ES-I3 (cell line): ENCODE measurements around the gene EPS8L1.
"Not testable (repeated sequence)": the region's sequence is repeated elsewhere in the genome, so short reads cannot be mapped to it uniquely, and the experiment has no call there.

Experiments
- H3K36me3 ChIP-seq: 2 replicates; pipeline ENCODE4 v1.6.1; 2013; ENCODE audit warnings: mild to moderate bottlenecking, low read length, control low read depth, moderate library complexity; ENCODE audit not compliant: insufficient read depth
- H3K4me1 ChIP-seq: 2 replicates; pipeline ENCODE4 v1.6.1; 2013; ENCODE audit warnings: mild to moderate bottlenecking, control low read depth, low read length; ENCODE audit not compliant: insufficient read depth
- H3K9ac ChIP-seq: 2 replicates; pipeline ENCODE4 v1.6.1; 2013; ENCODE audit warnings: low read depth, mild to moderate bottlenecking, low read length, moderate library complexity
- H3K9me3 ChIP-seq: 2 replicates; pipeline ENCODE4 v1.6.1; 2013; ENCODE audit warnings: mild to moderate bottlenecking, low read length, moderate library complexity; ENCODE audit not compliant: control insufficient read depth, insufficient read depth

The EPS8L1 gene

DNA sequence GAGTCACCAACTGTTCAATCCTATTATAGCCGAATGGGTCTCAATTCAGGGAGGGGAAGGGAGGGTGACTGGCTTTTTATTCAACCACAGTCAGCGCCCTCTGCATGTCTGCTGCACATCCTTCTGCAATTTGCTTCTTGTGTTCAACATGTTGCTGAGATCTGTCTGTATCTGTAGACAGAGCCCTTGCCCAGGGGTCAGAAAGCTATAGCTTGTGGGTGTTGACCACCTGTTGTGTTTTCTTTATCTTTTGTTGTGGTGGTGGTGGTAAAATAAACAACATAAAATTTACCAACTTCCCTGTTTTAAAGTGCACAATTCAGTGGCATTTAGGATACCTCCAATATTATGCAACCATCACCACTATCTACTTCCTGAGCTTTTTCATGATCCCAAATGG, 29.6 kb downstream of the EPS8L1 start:
- no peak overlapping the region for H3K9ac ChIP-seq
- H3K4me1 ChIP-seq, result no peaks in the 10 kb centered on the region
- H3K36me3 ChIP-seq, result no peaks in the 10 kb centered on the region
- no peaks in the 10 kb centered on the region for H3K9me3 ChIP-seq

DNA sequence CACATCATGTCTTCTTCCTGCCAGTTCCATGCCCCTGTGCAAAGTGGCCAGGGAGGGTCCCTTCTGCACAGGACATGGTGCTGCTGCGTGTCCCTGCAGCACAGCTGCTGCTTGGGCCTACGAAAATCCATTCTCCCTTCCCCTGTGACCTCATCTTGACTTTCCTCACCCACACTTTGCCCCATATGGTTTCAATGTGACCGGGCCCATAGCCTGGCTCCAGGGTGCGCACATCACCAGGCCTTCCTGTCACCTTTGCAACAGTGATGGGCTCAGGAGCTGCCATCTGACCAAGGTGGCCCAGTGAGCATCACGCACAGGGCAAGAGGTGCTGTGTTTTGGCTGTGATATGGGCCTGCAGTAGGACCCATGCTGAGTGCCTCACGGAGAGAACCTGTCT, 30.9 kb downstream of the EPS8L1 start:
- no peaks in the 10 kb centered on the region for H3K4me1 ChIP-seq
- no peaks in the 10 kb centered on the region for H3K36me3 ChIP-seq
- no peak overlapping the region for H3K9ac ChIP-seq
- no peaks in the 10 kb centered on the region for H3K9me3 ChIP-seq

DNA sequence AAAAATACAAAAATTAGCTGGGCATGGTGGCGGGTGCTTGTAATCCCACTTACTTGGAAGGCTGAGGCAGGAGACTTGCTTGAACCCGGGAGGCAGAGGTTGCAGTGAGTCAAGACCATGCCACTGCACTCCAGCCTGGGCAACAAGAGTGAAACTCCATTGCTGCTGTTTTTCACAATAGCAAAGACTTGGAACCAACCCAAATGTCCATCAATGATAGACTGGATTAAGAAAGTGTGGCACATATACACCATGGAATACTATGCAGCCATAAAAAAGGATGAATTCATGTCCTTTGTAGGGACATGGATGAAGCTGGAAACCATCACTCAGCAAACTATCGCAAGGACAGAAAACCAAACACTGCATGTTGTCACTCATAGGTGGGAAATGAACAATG, 31.6 kb downstream of the EPS8L1 start:
- not testable (repeated sequence) for H3K9me3 ChIP-seq, H3K9ac ChIP-seq, H3K36me3 ChIP-seq, H3K4me1 ChIP-seq

DNA sequence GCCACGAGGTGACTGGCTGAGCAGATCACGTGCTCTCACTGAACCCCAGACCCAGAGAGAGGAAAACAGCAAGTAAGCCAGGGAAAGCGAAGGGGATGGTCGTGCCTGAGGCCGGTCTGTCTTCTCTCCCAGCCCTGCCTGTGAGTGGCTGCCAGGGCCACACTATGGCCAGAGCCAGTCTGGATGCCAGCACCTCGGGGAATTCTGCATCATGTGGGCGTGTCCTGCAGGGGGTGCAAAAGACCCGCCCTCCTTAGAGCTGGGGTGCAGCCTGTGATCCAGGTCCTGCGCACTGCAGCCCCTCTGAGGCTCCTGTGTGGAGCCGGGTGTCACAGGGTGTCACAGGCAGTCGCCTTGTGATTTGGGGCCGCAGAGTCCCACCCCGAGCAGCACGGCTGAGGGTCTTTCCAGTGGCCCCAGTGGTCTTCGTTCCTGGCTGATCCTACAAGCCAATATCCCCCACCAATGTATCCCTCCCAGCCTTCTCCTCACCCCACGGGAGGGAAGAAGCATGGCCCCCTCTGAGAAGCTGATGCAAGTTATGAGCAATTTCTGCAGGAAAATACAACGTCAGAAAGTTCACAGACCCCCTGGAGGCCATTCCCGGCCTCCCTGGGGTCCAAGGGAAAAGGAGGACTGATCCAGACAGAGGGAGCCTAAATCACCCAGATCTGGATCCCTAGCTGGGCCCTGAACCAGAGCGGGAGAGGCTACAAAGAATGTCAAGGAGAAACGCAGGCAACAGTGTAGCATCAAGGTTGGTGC, 34.0 kb downstream of the EPS8L1 start:
- no peaks in the 10 kb centered on the region for H3K36me3 ChIP-seq
- H3K9me3 ChIP-seq, result no peaks in the 10 kb centered on the region
- no peak overlapping the region for H3K9ac ChIP-seq
- H3K4me1 ChIP-seq, result peaks cover 11% of the 10 kb centered on the region

DNA sequence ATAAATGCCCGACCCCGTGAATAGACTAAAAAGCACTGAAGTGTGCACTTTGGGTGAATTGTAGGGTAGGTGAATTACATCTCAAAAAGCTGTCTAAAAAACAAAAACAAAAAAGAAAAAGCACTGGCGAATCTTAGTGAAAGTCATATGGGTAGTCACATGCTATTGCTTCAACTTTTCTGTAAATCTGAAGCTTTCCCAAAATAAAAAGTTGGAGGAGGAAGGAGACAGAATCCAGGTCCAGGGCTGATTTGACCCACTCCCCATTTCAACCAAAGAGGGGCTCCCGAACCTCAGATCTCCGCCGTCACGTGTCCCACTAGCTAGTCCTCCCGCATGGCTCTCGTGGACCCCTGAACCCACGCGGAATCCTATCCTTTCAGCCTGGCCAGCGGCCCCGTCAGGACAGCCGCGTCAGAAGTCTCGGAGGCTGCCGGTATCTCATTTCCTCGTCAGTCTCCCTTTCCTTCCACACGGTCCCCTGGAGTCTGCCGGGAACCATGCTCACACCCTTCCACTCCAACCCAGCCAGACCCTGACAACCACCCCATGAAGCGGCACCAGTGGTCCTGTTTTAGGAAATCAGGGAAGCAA, 35.7 kb downstream of the EPS8L1 start:
- Histone ChIP-seq H3K9ac (no peak overlapping the region), H3K9me3 (no peaks in the 10 kb centered on the region), H3K36me3 (no peaks in the 10 kb centered on the region), H3K4me1 (peaks cover 19% of the 10 kb centered on the region)

DNA sequence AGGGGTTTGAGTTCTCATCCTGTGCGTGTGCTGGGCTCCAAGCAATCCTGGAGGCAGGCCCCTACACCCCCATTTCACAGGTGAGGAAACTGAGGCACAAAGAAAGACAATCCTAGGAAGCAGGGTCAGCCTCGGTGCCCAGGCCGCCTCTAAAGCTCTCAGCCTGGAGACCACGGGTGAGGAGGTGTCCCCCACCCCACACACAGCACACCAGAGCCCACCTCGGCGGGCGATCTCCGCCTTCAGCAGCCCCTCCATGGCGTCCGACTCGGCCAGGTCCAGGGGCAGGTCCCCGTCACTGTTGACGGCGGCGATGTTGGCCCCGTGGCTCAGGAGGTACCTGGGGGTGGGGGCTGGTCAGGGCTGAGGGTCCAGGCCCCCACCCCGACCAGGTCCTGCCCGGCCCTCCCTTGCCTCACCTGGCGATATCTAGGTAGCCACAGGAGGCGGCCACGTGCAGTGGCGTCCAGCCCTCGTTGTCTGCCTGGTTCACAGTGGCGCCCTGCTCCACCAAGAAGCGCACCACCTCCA, 36.6 kb downstream of the EPS8L1 start:
- no peak overlapping the region for H3K9ac ChIP-seq
- no peaks in the 10 kb centered on the region for H3K36me3 ChIP-seq
- H3K4me1 ChIP-seq, result peaks cover 19% of the 10 kb centered on the region

DNA sequence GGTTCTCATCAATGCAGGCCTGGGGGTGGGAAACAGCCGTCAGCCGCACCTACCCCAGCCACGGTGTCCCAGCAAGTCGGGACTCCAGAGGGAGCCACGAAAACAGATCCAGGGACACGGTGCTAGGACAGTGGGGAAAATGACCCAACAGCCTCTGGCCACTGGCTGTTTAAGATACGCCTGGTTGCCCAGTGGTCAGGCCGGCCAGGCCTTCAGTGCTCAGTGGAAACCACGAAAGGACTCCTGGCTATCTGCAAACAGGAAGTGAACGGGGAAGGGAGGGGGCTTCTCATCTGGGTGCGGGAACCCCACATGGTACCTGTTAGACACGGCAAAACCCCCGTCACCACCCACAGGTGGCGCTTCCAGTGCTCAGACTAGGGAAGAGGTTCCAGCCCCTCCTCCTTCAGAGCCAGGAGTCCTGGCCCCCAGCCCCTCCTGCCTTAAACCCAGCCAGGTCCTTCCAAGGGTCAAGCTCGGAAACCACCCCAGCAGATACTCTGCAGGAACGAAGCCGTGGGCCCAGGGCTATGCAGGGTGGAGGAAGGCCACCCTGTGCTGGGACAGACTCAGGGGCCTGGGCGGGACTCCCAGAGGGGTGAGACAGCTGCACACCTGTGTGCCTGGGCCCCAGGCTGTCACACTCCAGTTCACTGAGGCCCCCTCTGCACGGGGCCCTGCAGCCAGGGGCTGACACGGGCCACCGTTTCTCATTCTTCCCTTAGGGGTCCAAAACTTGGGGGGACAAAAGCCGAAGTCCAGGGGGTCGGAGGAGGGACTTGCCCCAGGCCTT, 37.3 kb downstream of the EPS8L1 start:
- Histone ChIP-seq H3K9me3 (no peaks in the 10 kb centered on the region), H3K36me3 (no peaks in the 10 kb centered on the region), H3K4me1 (peaks cover 19% of the 10 kb centered on the region), H3K9ac (no peak overlapping the region; the same call in 1 of the 2 replicates)

More for the DNA sequence above, 36.6 kb downstream of the EPS8L1 start:
- no peaks in the 10 kb centered on the region for H3K9me3 ChIP-seq

DNA sequence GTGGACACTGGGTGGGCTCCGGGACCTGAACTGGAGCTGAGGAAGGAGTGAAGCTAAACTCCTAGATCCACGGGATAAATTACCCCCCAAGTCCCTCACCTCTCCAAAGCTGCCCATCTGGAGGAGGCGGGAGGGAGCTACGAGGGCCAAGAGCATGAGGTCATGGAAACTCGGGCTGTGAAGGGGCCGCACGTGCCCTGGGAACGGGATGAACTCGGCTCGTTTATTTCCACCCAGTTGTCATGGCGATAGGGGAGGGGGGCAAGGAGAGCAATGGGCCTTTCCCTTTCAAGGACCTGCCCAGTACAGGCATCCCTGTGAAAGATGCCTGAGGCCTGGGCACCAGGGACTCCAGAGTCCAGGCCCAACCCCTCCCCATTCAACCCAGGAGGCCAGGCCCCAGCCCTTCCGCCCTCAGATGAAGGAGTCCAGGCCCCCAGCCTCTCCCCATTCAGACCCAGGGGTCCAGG, 37.9 kb downstream of the EPS8L1 start:
- H3K36me3 ChIP-seq, result no peaks in the 10 kb centered on the region

DNA sequence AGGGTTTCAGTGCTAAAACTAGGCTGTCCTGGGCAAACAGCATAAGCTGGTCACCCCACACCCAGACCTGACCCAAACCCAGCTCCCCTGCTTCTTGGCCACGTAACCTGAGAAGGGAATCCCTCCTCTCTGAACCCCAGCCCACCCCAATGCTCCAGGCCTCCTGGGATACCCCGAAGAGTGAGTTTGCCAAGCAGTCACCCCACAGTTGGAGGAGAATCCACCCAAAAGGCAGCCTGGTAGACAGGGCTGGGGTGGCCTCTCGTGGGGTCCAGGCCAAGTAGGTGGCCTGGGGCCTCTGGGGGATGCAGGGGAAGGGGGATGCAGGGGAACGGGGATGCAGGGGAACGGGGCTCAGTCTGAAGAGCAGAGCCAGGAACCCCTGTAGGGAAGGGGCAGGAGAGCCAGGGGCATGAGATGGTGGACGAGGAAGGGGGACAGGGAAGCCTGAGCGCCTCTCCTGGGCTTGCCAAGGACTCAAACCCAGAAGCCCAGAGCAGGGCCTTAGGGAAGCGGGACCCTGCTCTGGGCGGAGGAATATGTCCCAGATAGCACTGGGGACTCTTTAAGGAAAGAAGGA, 39.0 kb downstream of the EPS8L1 start:
- no peak overlapping the region for H3K9ac ChIP-seq
- peaks cover 19% of the 10 kb centered on the region for H3K4me1 ChIP-seq

More for the DNA sequence above, 37.9 kb downstream of the EPS8L1 start:
- peaks cover 19% of the 10 kb centered on the region for H3K4me1 ChIP-seq
- H3K9ac ChIP-seq, result no peak overlapping the region; the same call in 1 of the 2 replicates
- no peaks in the 10 kb centered on the region for H3K9me3 ChIP-seq

DNA sequence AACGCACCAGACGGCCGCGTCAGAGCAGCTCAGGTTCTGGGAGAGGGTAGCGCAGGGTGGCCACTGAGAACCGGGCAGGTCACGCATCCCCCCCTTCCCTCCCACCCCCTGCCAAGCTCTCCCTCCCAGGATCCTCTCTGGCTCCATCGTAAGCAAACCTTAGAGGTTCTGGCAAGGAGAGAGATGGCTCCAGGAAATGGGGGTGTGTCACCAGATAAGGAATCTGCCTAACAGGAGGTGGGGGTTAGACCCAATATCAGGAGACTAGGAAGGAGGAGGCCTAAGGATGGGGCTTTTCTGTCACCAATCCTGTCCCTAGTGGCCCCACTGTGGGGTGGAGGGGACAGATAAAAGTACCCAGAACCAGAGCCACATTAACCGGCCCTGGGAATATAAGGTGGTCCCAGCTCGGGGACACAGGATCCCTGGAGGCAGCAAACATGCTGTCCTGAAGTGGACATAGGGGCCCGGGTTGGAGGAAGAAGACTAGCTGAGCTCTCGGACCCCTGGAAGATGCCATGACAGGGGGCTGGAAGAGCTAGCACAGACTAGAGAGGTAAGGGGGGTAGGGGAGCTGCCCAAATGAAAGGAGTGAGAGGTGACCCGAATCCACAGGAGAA, 39.9 kb downstream of the EPS8L1 start:
- H3K36me3 ChIP-seq, result no peaks in the 10 kb centered on the region
- no peak overlapping the region for H3K9ac ChIP-seq
- H3K4me1 ChIP-seq, result peaks cover 19% of the 10 kb centered on the region
- no peaks in the 10 kb centered on the region for H3K9me3 ChIP-seq

More for the DNA sequence above, 39.0 kb downstream of the EPS8L1 start:
- no peaks in the 10 kb centered on the region for H3K9me3 ChIP-seq
- H3K36me3 ChIP-seq, result no peaks in the 10 kb centered on the region

DNA sequence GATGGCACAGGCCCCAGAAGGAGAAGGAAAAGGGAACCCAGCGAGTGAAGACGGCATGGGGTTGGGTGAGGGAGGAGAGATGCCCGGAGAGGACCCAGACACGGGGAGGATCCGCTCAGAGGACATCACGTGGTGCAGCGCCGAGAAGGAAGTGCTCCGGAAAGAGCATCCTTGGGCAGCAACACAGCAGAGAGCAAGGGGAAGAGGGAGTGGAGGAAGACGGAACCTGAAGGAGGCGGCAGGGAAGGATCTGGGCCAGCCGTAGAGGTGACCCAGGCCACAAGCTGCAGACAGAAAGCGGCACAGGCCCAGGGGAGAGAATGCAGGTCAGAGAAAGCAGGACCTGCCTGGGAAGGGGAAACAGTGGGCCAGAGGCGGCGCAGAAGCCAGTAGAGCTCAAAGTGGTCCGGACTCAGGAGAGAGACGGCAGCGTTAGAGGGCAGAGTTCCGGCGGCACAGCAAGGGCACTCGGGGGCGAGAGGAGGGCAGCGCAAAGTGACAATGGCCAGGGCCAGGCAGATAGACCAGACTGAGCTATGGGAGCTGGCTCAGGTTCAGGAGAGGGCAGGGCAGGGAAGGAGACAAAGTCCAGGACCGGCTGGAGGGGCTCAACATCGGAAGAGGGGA, 40.7 kb downstream of the EPS8L1 start:
- Histone ChIP-seq H3K36me3 (no peaks in the 10 kb centered on the region), H3K9me3 (no peaks in the 10 kb centered on the region), H3K9ac (peak overlapping the region; percentile 52; the same call in 1 of the 2 replicates), H3K4me1 (peaks cover 19% of the 10 kb centered on the region)

DNA sequence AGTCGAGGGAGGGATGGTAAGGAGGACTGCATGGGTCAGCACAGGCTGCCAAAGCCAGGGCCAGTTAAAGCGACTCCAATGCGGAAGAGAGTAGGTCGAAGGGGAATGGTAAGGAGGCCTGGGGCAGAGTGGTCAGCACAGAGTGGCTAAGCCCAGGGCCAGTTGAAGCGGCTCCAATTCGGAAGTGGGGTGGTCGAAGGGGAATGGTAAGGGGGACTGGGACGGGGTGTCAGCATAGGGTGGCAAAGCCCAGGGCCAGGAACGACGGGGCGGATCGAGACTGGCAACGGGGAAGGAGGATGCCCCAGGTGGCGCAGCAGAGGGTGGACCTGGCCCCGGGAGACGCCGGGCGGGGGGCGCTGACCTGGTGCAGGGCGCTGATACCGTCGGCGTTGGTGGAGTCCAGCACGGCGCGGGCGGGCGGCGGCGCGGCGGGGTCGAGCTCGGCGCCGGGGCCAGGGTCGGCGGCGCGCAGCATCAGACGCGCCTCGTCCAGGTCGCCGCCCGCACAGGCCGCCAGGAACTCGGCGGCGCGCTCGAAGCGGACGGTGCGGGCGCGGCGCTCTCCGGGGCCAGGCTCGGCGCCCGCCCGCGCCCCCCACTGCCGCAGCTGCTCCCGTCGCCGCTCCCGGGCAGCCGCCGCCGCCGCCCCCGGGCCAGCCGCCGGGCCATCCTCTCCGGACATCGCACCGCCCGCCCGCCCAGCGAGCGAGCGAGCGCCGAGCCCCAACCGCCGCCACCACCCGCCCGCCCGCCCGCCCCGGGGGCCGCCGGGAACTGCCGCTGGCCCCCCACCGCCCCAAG, 41.4 kb downstream of the EPS8L1 start, which contains the start of gene PPP1R12C:
PPP1R12C (minus strand) TSS at position 779 of the 804 bp plus-strand sequence; CDS start at position 685, 94 bp downstream.
- Histone ChIP-seq H3K9me3 (no peaks in the 10 kb centered on the region), H3K36me3 (no peaks in the 10 kb centered on the region), H3K9ac (peak within 1 kb of the TSS; percentile 87; the same call in 1 of the 2 replicates), H3K4me1 (peaks cover 19% of the 10 kb centered on the region)
